Prostate gland (tissue), 2 donors: ENCODE data around the gene C1QTNF1.

Experiments
- CTCF ChIP-seq, 4 experiments: fragments of 200-600 bp in 2 of 4; fragments of 450-650 bp in 2 of 4; sonication (generic) in 2 of 4; IDR thresholded peaks; 1 replicate in 3 of 4; 2 replicates in 1 of 4; pipeline ENCODE4 v1.5.1; 2016 to 2019; ENCODE audit warnings: antibody characterized with exemption in 4 of 4, mild to moderate bottlenecking in 2 of 4, moderate library complexity in 2 of 4
- POLR2AphosphoS5 ChIP-seq: sonication (generic); formaldehyde crosslinking; IDR thresholded peaks from one replicate; pipeline ENCODE4 v1.6.1; 2017; ENCODE audit warnings: antibody characterized with exemption

GRCh38 chr17:79039886-79040285, 15.9 kb downstream of the C1QTNF1 start:
- TF ChIP-seq CTCF (IDR thresholded peaks at IDR 0.05) = no peak
- no peak for TF ChIP-seq POLR2AphosphoS5
